ENCODE results near the gene ADAP2.

GRCh38 chr17:30928584-30928983 is 6.8 kb downstream of the ADAP2 start:
- TF ChIP-seq POLR2A (IDR thresholded peaks at IDR 0.05; ENCODE audit: low read depth, low read length) (no peak), ATF3 (IDR thresholded peaks at IDR 0.05; ENCODE audit: borderline replicate concordance, extremely low read depth, low read depth, low read length) (no peak), MTA3 (IDR thresholded peaks at IDR 0.05; ENCODE audit: borderline replicate concordance, low read length) (no peak), HCFC1 (IDR thresholded peaks at IDR 0.05; ENCODE audit: low read length) (no peak), CBX5 (IDR thresholded peaks at IDR 0.05; ENCODE audit: low read depth) (no peak), PBX3 (IDR thresholded peaks at IDR 0.05; ENCODE audit: insufficient replicate concordance, low read depth, low read length) (no peak)

All from GM12878 (cell line).